Activated naive CD4-positive, alpha-beta T cell treated with anti-CD3 and anti-CD28 coated beads, Interleukin-2, amount 50 U/mL, for 16 hours (primary cell): ENCODE results near the gene ASIC4.
A peak's percentile ranks its signal among the peaks of the same experiment; 100 is the strongest.

Source experiments
- DNase-seq: peaks from one replicate; pipeline ENCODE4 v3.0.0-alpha.2; 2020

The ASIC4 gene

DNA sequence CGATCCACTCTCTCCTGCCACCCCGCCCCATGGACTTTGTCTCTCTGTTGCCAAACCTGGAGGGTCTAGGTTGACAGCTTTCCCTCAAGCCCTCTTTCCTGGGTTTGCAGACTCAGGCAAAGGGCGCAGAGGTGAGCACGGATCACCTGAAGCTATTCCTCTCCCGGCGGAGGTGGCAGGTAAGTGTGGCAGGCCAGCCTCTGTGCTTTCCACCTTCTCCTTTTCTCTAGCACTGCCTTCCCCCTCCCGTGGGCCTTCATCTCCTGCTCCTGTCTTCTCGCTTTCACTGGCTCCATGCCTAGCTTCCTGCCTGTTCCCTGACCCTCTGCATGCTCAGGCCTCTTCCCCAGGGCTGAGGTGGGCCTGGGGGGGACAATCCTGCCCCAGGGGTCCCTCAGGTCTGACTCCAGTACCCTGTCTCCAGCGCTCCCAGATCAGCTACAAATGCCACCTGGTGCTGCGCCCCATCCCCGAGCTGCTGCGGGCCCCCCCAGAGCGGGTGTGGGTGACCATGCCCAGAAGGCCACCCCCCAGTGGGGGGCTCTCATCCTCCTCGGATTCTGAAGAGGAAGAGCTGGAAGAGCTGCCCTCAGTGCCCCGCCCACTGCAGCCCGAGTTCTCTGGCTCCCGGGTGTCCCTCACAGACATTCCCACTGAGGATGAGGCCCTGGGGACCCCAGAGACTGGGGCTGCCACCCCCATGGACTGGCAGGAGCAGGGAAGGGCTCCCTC, 31.4 kb upstream of the ASIC4 start:
- DNase-seq: no peak

DNA sequence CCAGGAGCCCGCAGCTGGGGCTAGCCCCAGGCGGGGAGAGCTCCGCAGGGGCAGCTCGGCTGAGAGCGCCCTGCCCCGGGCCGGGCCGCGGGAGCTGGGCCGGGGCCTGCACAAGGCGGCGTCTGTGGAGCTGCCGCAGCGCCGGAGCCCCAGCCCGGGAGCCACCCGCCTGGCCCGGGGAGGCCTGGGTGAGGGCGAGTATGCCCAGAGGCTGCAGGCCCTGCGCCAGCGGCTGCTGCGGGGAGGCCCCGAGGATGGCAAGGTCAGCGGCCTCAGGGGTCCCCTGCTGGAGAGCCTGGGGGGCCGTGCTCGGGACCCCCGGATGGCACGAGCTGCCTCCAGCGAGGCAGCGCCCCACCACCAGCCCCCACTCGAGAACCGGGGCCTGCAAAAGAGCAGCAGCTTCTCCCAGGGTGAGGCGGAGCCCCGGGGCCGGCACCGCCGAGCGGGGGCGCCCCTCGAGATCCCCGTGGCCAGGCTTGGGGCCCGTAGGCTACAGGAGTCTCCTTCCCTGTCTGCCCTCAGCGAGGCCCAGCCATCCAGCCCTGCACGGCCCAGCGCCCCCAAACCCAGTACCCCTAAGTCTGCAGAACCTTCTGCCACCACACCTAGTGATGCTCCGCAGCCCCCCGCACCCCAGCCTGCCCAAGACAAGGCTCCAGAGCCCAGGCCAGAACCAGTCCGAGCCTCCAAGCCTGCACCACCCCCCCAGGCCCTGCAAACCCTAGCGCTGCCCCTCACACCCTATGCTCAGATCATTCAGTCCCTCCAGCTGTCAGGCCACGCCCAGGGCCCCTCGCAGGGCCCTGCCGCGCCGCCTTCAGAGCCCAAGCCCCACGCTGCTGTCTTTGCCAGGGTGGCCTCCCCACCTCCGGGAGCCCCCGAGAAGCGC, 30.6 kb upstream of the ASIC4 start:
- peak; percentile 25 for DNase-seq

GRCh38 chr2:219484343-219485200, 29.7 kb upstream of the ASIC4 start:
- no peak for DNase-seq

DNA sequence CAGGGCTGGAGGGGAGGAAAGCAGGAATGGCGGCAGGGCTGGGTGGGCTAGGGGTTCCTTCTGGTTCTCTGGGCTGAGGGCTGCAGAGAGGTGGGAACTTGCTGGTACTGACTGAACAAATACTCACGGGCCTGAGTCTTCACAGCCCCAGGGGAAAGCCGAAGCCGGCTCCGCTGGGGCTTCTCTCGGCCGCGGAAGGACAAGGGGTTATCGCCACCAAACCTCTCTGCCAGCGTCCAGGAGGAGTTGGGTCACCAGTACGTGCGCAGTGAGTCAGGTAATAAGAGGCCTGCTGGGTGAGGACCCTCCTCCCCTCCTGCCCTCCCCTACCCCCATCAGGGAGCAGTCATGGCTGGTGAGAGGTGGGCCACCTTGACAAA, 29.1 kb upstream of the ASIC4 start:
- no peak for DNase-seq

GRCh38 chr2:219486380-219486959, 27.8 kb upstream of the ASIC4 start:
- DNase-seq: no peak

DNA sequence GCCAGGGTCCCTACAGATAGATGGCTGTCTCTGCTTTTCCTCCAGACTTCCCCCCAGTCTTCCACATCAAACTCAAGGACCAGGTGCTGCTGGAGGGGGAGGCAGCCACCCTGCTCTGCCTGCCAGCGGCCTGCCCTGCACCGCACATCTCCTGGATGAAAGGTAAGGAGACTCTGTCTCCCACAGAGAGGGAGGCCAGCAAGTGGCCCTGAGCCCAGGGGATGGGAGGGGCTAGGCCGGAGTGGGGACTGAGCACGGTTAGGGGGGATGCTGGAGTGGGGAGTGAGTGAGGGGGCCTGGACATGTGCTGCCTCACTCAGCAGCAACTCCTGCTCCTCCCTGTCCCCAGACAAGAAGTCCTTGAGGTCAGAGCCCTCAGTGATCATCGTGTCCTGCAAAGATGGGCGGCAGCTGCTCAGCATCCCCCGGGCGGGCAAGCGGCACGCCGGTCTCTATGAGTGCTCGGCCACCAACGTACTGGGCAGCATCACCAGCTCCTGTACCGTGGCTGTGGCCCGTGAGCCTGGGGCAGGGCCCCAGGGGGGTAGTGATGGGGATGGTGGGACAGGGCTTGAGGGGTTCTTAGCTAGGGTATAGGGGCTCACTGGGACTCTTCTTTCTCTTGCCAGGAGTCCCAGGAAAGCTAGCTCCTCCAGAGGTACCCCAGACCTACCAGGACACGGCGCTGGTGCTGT, 26.0 kb upstream of the ASIC4 start:
- DNase-seq: no peak

DNA sequence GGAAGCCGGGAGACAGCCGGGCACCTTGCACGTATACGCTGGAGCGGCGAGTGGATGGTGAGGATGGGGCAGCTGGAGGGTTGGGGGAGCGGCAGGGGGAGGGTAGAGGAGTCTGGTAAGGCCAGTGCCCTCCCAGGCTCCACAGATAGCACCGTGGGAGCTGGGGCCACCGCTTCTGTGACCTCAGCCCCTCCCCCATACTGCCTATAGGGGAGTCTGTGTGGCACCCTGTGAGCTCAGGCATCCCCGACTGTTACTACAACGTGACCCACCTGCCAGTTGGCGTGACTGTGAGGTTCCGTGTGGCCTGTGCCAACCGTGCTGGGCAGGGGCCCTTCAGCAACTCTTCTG, 25.5 kb upstream of the ASIC4 start:
- no peak for DNase-seq

DNA sequence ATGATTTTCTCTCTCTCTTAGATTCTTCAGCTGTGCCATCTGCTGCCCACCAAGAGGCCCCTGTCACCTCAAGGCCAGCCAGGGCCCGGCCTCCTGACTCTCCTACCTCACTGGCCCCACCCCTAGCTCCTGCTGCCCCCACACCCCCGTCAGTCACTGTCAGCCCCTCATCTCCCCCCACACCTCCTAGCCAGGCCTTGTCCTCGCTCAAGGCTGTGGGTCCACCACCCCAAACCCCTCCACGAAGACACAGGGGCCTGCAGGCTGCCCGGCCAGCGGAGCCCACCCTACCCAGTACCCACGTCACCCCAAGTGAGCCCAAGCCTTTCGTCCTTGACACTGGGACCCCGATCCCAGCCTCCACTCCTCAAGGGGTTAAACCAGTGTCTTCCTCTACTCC, 25.0 kb upstream of the ASIC4 start:
- DNase-seq: no peak

DNA sequence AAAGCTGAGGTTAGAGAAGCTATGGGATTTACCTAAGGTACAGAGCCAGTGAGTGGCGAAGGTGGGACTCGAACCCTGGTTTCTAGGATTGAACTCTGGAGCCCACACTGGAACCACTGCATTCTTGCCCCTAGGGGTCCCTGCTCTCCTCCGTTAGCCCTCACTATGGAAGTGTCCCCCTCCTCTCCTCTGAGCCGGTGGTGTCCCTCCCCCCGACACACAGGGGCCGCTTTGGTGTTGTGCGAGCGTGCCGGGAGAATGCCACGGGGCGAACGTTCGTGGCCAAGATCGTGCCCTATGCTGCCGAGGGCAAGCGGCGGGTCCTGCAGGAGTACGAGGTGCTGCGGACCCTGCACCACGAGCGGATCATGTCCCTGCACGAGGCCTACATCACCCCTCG, 24.1 kb upstream of the ASIC4 start:
- no peak for DNase-seq

GRCh38 chr2:219490600-219491130, 23.6 kb upstream of the ASIC4 start:
- DNase-seq: no peak

GRCh38 chr2:219491278-219491963, 22.9 kb upstream of the ASIC4 start:
- no peak for DNase-seq

- DNase-seq: no peak
Observed at GRCh38 chr2:219492575-219492974, 21.7 kb upstream of the ASIC4 start.

DNA sequence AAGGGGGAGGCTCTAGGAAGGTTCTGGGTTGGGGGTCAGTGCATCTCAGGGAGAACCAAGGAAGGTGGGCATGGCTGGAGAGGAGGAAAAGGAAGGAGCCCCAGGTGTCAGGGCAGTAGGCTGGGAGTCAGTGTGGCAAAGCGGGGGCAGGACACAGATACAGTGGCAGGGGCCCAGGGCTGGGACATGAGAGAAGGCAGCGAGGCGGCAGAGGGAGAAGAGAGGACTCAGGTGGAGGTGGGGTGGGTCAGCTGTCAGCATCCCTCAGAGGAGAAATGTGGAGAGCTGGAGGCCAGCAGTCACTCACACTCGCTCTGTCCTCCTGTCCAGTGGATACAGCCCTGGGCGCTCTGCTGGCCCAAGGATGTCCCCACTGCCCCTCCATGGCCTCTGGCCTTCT, 21.2 kb upstream of the ASIC4 start:
- DNase-seq: no peak

- DNase-seq: no peak
Observed at GRCh38 chr2:219494952-219495530, 19.2 kb upstream of the ASIC4 start.

DNA sequence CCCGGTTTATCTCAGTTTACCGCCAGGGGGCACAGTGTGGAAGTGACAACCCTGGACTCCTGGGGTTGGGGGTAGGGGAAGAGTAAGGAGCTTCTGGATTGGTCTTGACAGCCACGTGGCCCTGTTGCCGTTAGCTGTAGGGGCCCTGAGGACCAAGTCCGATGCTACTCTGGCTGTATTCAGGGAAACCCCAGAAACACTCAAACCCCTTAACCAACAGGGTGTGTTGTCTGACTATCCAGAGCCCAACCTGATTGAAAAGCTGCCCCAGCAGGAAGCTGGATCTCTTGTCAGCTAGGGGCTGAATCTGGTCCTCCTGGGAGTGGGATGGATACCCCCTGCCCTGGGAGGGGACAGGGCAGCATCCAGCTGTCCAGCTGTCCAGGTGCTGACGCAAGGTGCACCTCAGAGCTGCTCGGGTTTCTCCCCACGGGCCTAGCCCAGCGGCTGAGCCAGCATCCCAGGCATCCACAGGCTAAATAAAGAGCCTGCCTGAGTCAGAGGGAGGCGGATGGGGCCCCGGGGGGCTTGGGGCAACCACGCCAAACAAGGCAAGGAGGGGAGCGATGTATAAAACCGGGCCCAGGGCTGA, 18.7 kb upstream of the ASIC4 start:
- peak; percentile 54 for DNase-seq

DNA sequence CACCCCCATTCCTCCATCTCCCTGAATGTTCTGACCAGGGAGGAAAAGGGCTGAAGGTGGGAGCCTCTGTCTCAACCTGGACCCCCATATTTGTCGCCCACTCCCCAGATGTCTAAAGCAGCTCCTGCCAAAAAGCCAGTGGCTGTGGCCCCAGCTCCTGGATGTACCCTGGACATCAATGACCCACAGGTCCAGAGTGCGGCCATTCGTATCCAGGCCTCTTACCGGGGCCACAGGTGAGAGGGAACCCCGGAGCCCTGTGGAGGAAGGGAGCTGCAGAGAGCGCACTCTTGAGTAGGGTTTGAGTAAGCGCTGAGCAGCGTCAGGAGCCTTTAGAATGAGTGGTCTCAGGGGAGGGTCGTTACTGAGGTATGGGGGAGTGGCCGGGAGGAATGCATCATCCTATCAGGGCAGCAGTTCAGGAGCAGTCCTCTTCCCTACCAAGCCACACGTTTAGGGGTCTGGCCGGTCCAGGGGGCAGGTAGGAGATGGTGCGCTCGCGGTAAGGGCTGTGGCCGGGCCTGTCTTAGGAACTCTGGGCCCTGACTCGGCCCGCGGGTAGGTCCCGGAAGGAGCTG, 17.9 kb upstream of the ASIC4 start:
- no peak for DNase-seq

- DNase-seq: no peak
Observed at GRCh38 chr2:219496825-219497494, 17.3 kb upstream of the ASIC4 start.

- no peak for DNase-seq
Observed at GRCh38 chr2:219497495-219498279, 16.6 kb upstream of the ASIC4 start.
